Measurements from ENCODE around the gene SERPINA4.

Gene SERPINA4

GRCh38 chr14:94542811-94543440 lies 18.3 kb upstream of the SERPINA4 start:
- no peak for DNase-seq (ENCODE audit: low spot score)

- DNase-seq (ENCODE audit: low spot score): no peak
Measured at GRCh38 chr14:94543449-94544124, 17.7 kb upstream of the SERPINA4 start.

GRCh38 chr14:94544726-94545125 lies 16.5 kb upstream of the SERPINA4 start:
- DNase-seq (ENCODE audit: low spot score): no peak

GRCh38 chr14:94545131-94545841 lies 16.0 kb upstream of the SERPINA4 start:
- DNase-seq (ENCODE audit: low spot score): no peak

- no peak for DNase-seq (ENCODE audit: low spot score)
Measured at GRCh38 chr14:94547151-94547680, 14.0 kb upstream of the SERPINA4 start.

GRCh38 chr14:94547726-94548125 lies 13.5 kb upstream of the SERPINA4 start:
- DNase-seq (ENCODE audit: low spot score): no peak

GRCh38 chr14:94548131-94548998 lies 12.9 kb upstream of the SERPINA4 start:
- no peak for DNase-seq (ENCODE audit: low spot score)

GRCh38 chr14:94548999-94549985 lies 11.9 kb upstream of the SERPINA4 start:
- peak; percentile 37 for DNase-seq (ENCODE audit: low spot score)

GRCh38 chr14:94550041-94550440 lies 11.2 kb upstream of the SERPINA4 start:
- DNase-seq (ENCODE audit: low spot score): no peak

- DNase-seq (ENCODE audit: low spot score): no peak
Measured at GRCh38 chr14:94555991-94556390, 5.3 kb upstream of the SERPINA4 start.

- no peak for DNase-seq (ENCODE audit: low spot score)
Measured at GRCh38 chr14:94557327-94557726, 3.9 kb upstream of the SERPINA4 start.

GRCh38 chr14:94558842-94559241 lies 2.4 kb upstream of the SERPINA4 start:
- DNase-seq (ENCODE audit: low spot score): no peak

GRCh38 chr14:94559638-94560290 lies 1.5 kb upstream of the SERPINA4 start:
- DNase-seq (ENCODE audit: low spot score): no peak

GRCh38 chr14:94560291-94560665 lies 964 bp upstream of the SERPINA4 start:
- no peak for DNase-seq (ENCODE audit: low spot score)

- DNase-seq (ENCODE audit: low spot score): no peak
Measured at GRCh38 chr14:94561656-94562010, 391 bp downstream of the SERPINA4 start.

- peak; percentile 29 for DNase-seq (ENCODE audit: low spot score)
Measured at GRCh38 chr14:94562022-94562421, 780 bp downstream of the SERPINA4 start.

- no peak for DNase-seq (ENCODE audit: low spot score)
Measured at GRCh38 chr14:94562941-94563883, 2.0 kb downstream of the SERPINA4 start.

- no peak for DNase-seq (ENCODE audit: low spot score)
Measured at GRCh38 chr14:94564381-94564780, 3.1 kb downstream of the SERPINA4 start.

GRCh38 chr14:94568186-94568585 lies 6.9 kb downstream of the SERPINA4 start:
- no peak for DNase-seq (ENCODE audit: low spot score)

All from SW480 (cell line).